ENCODE data around the gene NFASC.

The NFASC gene

GRCh38 chr1:204920967-204921366, 50.3 kb downstream of the NFASC start:
- H3K9ac ChIP-seq (ENCODE audit: insufficient read length) = no peak overlapping the region
- H3K36me3 ChIP-seq (ENCODE audit: insufficient read depth, low read length) = no peaks in the 10 kb centered on the region
- H3K4me3 ChIP-seq = no peak overlapping the region
- H3K27ac ChIP-seq = no peak overlapping the region
- no peak for TF ChIP-seq FOXP2 (optimal IDR thresholded peaks at IDR 0.05; ENCODE audit: control extremely low read depth, extremely low read length, insufficient read depth)
- TF ChIP-seq EZH2 (IDR thresholded peaks at IDR 0.05) = no peak
- TF ChIP-seq POLR2AphosphoS5 (IDR thresholded peaks at IDR 0.05; ENCODE audit: borderline replicate concordance, low read depth, low read length) = no peak
- H3K9me3 ChIP-seq (ENCODE audit: low read depth, low read length) = no peaks in the 10 kb centered on the region
- no peak for DNase-seq (ENCODE audit: low read depth, low spot score)

- Histone ChIP-seq H3K4me3 (no peak overlapping the region), H3K36me3 (ENCODE audit: insufficient read depth, low read length) (no peaks in the 10 kb centered on the region), H3K9ac (ENCODE audit: insufficient read length) (no peak overlapping the region), H3K27ac (no peak overlapping the region), H3K9me3 (ENCODE audit: low read depth, low read length) (no peaks in the 10 kb centered on the region)
- TF ChIP-seq POLR2AphosphoS5 (IDR thresholded peaks at IDR 0.05; ENCODE audit: borderline replicate concordance, low read depth, low read length) = no peak
- no peak for DNase-seq (ENCODE audit: low read depth, low spot score)
Measured at GRCh38 chr1:204921855-204922516, 51.3 kb downstream of the NFASC start.

DNA sequence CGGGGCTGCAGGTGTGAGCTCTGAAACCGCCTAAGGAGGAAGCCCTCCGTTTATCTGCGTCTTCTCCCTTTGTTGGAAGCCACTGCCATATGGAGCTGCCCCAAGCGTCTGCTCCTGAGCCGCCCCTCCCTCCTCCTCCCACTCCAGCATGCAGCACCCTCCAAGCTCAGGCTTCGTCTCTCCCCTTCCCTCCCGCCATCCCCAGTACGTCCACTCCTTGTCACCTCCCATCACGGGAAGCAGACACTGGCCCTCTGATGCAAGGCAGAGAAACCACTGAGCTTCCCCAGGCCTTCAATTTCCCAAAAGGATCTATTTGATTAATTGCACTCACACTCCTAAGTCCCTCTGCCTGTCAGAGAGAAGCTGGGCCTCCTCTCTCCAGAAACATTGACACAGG, 52.5 kb downstream of the NFASC start:
- H3K36me3 ChIP-seq (ENCODE audit: insufficient read depth, low read length) = no peaks in the 10 kb centered on the region
- no peak overlapping the region for H3K27ac ChIP-seq
- H3K9me3 ChIP-seq (ENCODE audit: low read depth, low read length) = no peaks in the 10 kb centered on the region
- H3K4me3 ChIP-seq = no peak overlapping the region
- H3K9ac ChIP-seq (ENCODE audit: insufficient read length) = no peak overlapping the region
- TF ChIP-seq FOXP2 (optimal IDR thresholded peaks at IDR 0.05; ENCODE audit: control extremely low read depth, extremely low read length, insufficient read depth) (no peak), POLR2AphosphoS5 (IDR thresholded peaks at IDR 0.05; ENCODE audit: borderline replicate concordance, low read depth, low read length) (no peak), EZH2 (IDR thresholded peaks at IDR 0.05) (no peak)
- no peak for DNase-seq (ENCODE audit: low read depth, low spot score)

DNA sequence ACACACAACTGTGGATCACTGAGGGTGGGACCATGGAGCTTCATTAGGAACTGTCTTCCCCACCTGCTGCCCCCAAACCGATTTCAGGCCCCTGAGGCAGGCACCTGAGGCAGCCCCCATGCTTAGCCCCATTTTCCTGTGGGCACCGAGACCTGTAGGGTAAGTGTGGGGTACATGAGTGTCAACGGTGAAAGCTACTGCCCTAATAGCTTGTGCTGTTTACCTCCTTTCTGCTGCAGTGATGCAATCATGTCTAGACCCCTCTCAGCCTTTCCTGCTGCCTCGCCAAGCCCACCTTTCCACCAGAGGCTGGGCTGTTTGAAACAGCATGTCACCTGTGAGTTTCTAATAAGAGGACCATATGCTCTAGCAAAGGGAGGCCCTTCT, 53.0 kb downstream of the NFASC start:
- H3K9ac ChIP-seq (ENCODE audit: insufficient read length) = no peak overlapping the region
- H3K27ac ChIP-seq = no peak overlapping the region
- no peaks in the 10 kb centered on the region for H3K9me3 ChIP-seq (ENCODE audit: low read depth, low read length)
- no peaks in the 10 kb centered on the region for H3K36me3 ChIP-seq (ENCODE audit: insufficient read depth, low read length)
- H3K4me3 ChIP-seq = no peak overlapping the region
- DNase-seq (ENCODE audit: low read depth, low spot score) = no peak
- no peak for TF ChIP-seq FOXP2 (optimal IDR thresholded peaks at IDR 0.05; ENCODE audit: control extremely low read depth, extremely low read length, insufficient read depth)
- no peak for TF ChIP-seq POLR2AphosphoS5 (IDR thresholded peaks at IDR 0.05; ENCODE audit: borderline replicate concordance, low read depth, low read length)
- TF ChIP-seq EZH2 (IDR thresholded peaks at IDR 0.05) = no peak

GRCh38 chr1:204924013-204924759, 53.5 kb downstream of the NFASC start:
- TF ChIP-seq POLR2AphosphoS5 (IDR thresholded peaks at IDR 0.05; ENCODE audit: borderline replicate concordance, low read depth, low read length) = no peak
- TF ChIP-seq EZH2 (IDR thresholded peaks at IDR 0.05) = no peak
- TF ChIP-seq FOXP2 (optimal IDR thresholded peaks at IDR 0.05; ENCODE audit: control extremely low read depth, extremely low read length, insufficient read depth) = no peak
- H3K36me3 ChIP-seq (ENCODE audit: insufficient read depth, low read length) = no peaks in the 10 kb centered on the region
- DNase-seq (ENCODE audit: low read depth, low spot score) = no peak
- H3K27ac ChIP-seq = no peak overlapping the region
- no peaks in the 10 kb centered on the region for H3K9me3 ChIP-seq (ENCODE audit: low read depth, low read length)
- no peak overlapping the region for H3K4me3 ChIP-seq
- no peak overlapping the region for H3K9ac ChIP-seq (ENCODE audit: insufficient read length)

DNA sequence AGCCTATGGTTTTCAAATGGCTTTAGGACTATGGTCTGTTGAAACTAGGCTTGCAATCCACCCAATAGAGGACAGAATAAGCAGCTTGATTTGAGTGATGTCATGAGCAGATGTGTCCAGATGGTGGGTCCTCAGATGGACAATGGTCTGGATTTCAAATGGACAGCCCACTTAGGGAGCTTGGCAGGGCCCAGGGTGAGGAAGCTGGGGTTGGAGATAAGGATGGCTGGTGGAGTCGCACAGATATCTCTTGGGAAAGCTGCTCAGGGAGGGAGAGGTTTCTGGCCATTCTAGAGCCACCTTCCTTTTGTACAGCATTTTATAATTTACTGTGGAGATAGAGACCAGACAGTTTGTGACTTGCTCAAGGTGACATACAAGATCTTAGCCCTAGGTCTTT, 55.0 kb downstream of the NFASC start:
- H3K9ac ChIP-seq (ENCODE audit: insufficient read length) = no peak overlapping the region
- H3K36me3 ChIP-seq (ENCODE audit: insufficient read depth, low read length) = no peaks in the 10 kb centered on the region
- H3K27ac ChIP-seq = no peak overlapping the region
- no peaks in the 10 kb centered on the region for H3K9me3 ChIP-seq (ENCODE audit: low read depth, low read length)
- DNase-seq (ENCODE audit: low read depth, low spot score) = no peak
- no peak for TF ChIP-seq POLR2AphosphoS5 (IDR thresholded peaks at IDR 0.05; ENCODE audit: borderline replicate concordance, low read depth, low read length)
- TF ChIP-seq FOXP2 (optimal IDR thresholded peaks at IDR 0.05; ENCODE audit: control extremely low read depth, extremely low read length, insufficient read depth) = no peak
- H3K4me3 ChIP-seq = no peak overlapping the region

GRCh38 chr1:204927673-204928641, 57.3 kb downstream of the NFASC start:
- TF ChIP-seq FOXP2 (optimal IDR thresholded peaks at IDR 0.05; ENCODE audit: control extremely low read depth, extremely low read length, insufficient read depth) (no peak), POLR2AphosphoS5 (IDR thresholded peaks at IDR 0.05; ENCODE audit: borderline replicate concordance, low read depth, low read length) (no peak), EZH2 (IDR thresholded peaks at IDR 0.05) (no peak)
- Histone ChIP-seq H3K9me3 (ENCODE audit: low read depth, low read length) (no peaks in the 10 kb centered on the region), H3K9ac (ENCODE audit: insufficient read length) (no peak overlapping the region), H3K27ac (no peak overlapping the region), H3K36me3 (ENCODE audit: insufficient read depth, low read length) (no peaks in the 10 kb centered on the region), H3K4me3 (no peak overlapping the region)
- no peak for DNase-seq (ENCODE audit: low read depth, low spot score)
